Measurements from ENCODE around the gene CDH8.

DNA sequence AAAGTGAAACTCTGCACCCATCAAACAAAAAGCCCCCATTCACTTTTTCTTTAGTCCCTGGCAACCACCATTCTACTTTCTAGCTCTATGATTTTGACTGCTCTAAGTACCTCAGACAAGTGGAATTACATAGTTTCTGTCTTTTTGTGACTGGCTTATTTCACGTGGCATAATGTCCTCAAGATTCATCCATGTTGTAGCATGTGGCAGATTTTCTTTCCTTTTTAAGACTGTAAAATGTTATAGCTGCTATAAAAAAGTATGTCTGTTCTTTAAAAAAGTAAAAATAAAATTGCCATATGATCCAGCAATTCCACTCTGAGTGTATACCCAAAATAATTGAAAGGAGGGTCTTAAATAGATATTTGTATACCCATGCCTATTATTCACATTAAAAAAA is 429.7 kb downstream of the CDH8 start:
- TF ChIP-seq, protein P1, sequence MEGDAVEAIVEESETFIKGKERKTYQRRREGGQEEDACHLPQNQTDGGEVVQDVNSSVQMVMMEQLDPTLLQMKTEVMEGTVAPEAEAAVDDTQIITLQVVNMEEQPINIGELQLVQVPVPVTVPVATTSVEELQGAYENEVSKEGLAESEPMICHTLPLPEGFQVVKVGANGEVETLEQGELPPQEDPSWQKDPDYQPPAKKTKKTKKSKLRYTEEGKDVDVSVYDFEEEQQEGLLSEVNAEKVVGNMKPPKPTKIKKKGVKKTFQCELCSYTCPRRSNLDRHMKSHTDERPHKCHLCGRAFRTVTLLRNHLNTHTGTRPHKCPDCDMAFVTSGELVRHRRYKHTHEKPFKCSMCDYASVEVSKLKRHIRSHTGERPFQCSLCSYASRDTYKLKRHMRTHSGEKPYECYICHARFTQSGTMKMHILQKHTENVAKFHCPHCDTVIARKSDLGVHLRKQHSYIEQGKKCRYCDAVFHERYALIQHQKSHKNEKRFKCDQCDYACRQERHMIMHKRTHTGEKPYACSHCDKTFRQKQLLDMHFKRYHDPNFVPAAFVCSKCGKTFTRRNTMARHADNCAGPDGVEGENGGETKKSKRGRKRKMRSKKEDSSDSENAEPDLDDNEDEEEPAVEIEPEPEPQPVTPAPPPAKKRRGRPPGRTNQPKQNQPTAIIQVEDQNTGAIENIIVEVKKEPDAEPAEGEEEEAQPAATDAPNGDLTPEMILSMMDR (IDR thresholded peaks at IDR 0.05; ENCODE audit: low read depth, low read length, missing input control): no peak
- TF ChIP-seq, protein P2, sequence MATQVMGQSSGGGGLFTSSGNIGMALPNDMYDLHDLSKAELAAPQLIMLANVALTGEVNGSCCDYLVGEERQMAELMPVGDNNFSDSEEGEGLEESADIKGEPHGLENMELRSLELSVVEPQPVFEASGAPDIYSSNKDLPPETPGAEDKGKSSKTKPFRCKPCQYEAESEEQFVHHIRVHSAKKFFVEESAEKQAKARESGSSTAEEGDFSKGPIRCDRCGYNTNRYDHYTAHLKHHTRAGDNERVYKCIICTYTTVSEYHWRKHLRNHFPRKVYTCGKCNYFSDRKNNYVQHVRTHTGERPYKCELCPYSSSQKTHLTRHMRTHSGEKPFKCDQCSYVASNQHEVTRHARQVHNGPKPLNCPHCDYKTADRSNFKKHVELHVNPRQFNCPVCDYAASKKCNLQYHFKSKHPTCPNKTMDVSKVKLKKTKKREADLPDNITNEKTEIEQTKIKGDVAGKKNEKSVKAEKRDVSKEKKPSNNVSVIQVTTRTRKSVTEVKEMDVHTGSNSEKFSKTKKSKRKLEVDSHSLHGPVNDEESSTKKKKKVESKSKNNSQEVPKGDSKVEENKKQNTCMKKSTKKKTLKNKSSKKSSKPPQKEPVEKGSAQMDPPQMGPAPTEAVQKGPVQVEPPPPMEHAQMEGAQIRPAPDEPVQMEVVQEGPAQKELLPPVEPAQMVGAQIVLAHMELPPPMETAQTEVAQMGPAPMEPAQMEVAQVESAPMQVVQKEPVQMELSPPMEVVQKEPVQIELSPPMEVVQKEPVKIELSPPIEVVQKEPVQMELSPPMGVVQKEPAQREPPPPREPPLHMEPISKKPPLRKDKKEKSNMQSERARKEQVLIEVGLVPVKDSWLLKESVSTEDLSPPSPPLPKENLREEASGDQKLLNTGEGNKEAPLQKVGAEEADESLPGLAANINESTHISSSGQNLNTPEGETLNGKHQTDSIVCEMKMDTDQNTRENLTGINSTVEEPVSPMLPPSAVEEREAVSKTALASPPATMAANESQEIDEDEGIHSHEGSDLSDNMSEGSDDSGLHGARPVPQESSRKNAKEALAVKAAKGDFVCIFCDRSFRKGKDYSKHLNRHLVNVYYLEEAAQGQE (IDR thresholded peaks at IDR 0.05): no peak
- TF ChIP-seq FOXA1 (IDR thresholded peaks at IDR 0.05): no peak
- no peak for TF ChIP-seq HNF4A (conservative IDR thresholded peaks at IDR 0.05)
- no peak for TF ChIP-seq YY1 (IDR thresholded peaks at IDR 0.05)
- TF ChIP-seq, protein P3, sequence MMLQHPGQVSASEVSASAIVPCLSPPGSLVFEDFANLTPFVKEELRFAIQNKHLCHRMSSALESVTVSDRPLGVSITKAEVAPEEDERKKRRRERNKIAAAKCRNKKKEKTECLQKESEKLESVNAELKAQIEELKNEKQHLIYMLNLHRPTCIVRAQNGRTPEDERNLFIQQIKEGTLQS (IDR thresholded peaks at IDR 0.05): no peak
- TF ChIP-seq RXRA (IDR thresholded peaks at IDR 0.05): no peak
